Measurements from ENCODE around the gene S1PR1. TPM values are rescaled to one million over a fixed set of nuclear protein-coding genes. Genes with fewer than 3 reads are reported as not detected.

S1PR1 gene
- total RNA-seq, 1 donor: 2.8 TPM

DNA sequence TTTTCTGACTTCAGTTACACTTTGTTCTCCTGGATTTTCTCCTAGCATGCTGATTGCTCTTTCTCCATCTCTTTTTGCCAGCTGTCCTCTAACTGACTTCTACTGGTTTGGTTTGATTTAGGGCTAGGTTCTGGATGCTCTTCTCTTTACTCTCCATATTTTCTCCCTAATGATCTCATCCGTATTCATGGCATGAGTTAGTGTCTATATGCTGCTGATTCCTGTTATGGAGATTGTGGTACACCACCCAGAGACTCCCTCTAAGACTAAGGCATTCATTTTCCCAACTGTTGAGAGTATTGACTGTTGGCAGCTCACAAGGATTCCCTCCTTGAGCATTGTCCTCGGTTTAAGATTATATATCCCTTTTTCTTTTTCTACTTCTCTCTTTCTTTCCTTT is 28.9 kb downstream of the S1PR1 start:
- TF ChIP-seq, protein P1, sequence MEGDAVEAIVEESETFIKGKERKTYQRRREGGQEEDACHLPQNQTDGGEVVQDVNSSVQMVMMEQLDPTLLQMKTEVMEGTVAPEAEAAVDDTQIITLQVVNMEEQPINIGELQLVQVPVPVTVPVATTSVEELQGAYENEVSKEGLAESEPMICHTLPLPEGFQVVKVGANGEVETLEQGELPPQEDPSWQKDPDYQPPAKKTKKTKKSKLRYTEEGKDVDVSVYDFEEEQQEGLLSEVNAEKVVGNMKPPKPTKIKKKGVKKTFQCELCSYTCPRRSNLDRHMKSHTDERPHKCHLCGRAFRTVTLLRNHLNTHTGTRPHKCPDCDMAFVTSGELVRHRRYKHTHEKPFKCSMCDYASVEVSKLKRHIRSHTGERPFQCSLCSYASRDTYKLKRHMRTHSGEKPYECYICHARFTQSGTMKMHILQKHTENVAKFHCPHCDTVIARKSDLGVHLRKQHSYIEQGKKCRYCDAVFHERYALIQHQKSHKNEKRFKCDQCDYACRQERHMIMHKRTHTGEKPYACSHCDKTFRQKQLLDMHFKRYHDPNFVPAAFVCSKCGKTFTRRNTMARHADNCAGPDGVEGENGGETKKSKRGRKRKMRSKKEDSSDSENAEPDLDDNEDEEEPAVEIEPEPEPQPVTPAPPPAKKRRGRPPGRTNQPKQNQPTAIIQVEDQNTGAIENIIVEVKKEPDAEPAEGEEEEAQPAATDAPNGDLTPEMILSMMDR (IDR thresholded peaks at IDR 0.05; ENCODE audit: insufficient read depth, low read length): no peak
- DNase-seq (ENCODE audit: low read depth): no peak

DNA sequence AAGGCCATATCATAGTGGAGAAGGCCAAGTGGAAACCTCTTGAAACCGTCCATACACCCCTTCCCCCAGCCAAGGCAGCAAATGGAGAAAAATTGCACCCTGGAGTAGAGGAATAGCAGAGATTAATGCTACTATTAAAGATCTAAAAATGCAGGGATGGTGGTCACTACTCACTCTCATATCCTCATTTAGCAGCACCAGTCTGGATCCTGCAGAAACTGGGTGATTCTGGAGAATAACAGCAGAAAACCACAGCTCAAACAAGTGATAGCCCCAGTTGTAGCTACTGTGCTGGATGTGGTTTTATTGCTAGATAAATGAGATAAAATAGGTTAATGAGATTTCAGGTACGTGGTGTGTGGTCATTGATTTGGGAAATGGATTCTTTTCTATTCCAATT is 30.3 kb downstream of the S1PR1 start:
- DNase-seq (ENCODE audit: low read depth): no peak
- TF ChIP-seq, protein P1 (IDR thresholded peaks at IDR 0.05; ENCODE audit: insufficient read depth, low read length): no peak
- H3K4me3 ChIP-seq (ENCODE audit: low read depth, low read length): no peak overlapping the region

More for the DNA sequence above, 28.9 kb downstream of the S1PR1 start:
- no peak overlapping the region for H3K4me3 ChIP-seq (ENCODE audit: low read depth, low read length)

DNA sequence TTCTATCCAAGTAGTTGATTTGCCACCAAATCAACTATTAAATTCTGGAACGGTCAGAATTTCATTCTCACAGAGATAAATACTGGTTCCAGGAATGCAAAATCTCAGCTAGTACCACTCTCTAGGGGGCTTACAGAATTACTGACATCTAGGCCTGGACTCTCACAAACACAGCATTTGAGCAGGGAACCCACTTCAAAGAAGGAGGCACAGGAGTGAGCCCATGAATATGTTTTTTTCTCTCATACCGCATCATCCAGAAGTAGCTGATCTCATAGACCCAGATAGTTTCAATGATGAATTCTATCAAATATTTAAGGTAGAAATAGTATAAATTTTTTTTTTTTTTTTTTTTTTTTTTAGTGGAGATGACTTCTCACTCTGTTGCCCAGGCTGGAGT is 32.1 kb downstream of the S1PR1 start:
- TF ChIP-seq, protein P1 (IDR thresholded peaks at IDR 0.05; ENCODE audit: insufficient read depth, low read length): no peak
- DNase-seq (ENCODE audit: low read depth): no peak
- H3K4me3 ChIP-seq (ENCODE audit: low read depth, low read length): no peak overlapping the region

DNA sequence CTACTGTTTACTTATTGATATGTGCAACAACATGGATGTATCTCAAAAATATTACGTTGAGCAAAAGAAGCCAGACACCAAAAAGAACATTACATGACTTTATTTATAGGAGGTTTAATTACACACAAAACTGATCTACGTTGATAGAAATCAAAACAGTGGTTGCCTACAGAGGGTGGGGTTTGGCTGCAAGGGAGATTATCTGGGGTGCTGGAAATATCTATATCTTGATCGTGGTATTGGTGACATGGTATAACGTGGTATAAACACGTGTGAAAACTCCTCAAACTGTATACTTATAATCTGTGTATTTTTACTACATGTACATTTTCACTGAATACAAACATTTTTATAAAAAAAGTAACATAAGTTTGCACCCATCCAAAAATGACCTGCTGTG is 38.9 kb downstream of the S1PR1 start:
- H3K4me3 ChIP-seq (ENCODE audit: low read depth, low read length): no peak overlapping the region
- DNase-seq (ENCODE audit: low read depth): no peak
- TF ChIP-seq, protein P1 (IDR thresholded peaks at IDR 0.05; ENCODE audit: insufficient read depth, low read length): no peak

DNA sequence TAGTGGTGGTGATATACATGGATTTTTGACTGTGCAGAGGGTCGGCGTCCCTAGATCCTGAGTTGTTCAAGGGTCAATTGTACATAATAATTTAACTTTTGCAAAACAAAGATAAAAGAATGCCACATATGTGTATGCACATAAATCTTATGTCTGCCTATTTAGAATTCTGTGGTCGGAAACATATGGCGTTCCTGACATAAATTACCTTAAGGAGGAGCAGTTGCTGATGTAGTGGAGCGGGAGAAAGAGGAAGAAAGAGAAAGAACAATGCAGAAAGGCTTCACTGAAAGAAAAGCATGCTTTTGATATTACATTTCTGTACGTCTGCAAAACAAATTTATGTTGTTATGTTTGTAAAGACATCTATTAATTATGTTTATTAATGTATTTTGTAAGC is 40.0 kb downstream of the S1PR1 start:
- no peak overlapping the region for H3K4me3 ChIP-seq (ENCODE audit: low read depth, low read length)
- TF ChIP-seq, protein P1 (IDR thresholded peaks at IDR 0.05; ENCODE audit: insufficient read depth, low read length): no peak
- no peak for DNase-seq (ENCODE audit: low read depth)

DNA sequence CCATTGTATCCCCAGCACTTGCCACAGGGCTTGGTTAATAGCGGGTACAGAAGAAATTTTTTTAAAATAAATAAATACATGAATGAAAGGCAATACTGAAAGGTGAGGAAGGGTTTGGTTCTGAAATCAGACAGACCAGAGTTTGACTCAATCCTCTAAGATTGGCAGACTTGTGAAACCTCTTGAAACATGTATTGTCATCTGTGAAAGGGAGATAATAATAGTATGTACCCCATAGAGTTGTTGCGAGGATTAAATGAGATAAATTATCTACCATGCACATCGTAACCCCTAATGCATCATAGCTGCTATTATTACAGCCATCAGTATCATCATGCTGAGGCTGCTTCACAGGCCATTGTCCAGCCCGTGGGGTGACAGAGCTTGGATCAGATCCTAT is 41.4 kb downstream of the S1PR1 start:
- H3K4me3 ChIP-seq (ENCODE audit: low read depth, low read length): no peak overlapping the region
- TF ChIP-seq, protein P1 (IDR thresholded peaks at IDR 0.05; ENCODE audit: insufficient read depth, low read length): no peak

DNA sequence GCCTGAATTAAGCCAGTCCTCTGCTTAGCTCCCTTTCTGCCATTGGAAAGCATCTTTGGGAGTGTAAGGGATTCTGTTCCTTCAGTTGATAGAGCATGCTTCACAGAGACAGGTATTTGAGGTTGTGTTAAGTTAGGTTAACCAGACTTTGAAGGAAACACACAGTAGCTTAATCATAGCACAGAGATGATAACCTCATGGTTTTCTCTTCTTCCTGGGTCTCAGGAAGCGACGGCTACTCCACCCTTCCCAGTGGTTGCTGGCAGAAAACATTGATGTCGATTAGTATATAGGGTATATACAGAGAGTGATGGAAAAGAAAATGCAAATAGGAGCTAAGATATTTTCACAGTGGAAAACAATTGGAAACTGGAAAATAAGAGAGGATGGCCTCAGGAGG is 42.0 kb downstream of the S1PR1 start:
- no peak for DNase-seq (ENCODE audit: low read depth)
- no peak overlapping the region for H3K4me3 ChIP-seq (ENCODE audit: low read depth, low read length)
- TF ChIP-seq, protein P1 (IDR thresholded peaks at IDR 0.05; ENCODE audit: insufficient read depth, low read length): no peak

More for the DNA sequence above, 41.4 kb downstream of the S1PR1 start:
- no peak for DNase-seq (ENCODE audit: low read depth)
